Liver (tissue), 9 donors: ENCODE data around the gene ZBTB47. TPM values are rescaled to one million over a fixed set of nuclear protein-coding genes. Genes with fewer than 3 reads are reported as not detected.

Source experiments
- DNase-seq: peaks from one replicate; pipeline ENCODE4 v3.0.0-alpha.2; 2017; ENCODE audit warnings: low spot score
- H3K27ac ChIP-seq, 2 donors: one replicate each; pipeline ENCODE4 v1.7.0; 2013; ENCODE audit warnings: inconsistent platforms in 2 of 2, low read length in 2 of 2, control low read depth in 1 of 2, low read depth in 1 of 2, mild to moderate bottlenecking in 1 of 2
- H3K27me3 ChIP-seq, 4 donors: one replicate each; pipeline versions ENCODE4 v1.6.1 to v1.7.0; 2013; ENCODE audit warnings: low read length in 3 of 4, inconsistent platforms in 1 of 4, mild to moderate bottlenecking in 1 of 4, moderate library complexity in 1 of 4; ENCODE audit not compliant: control insufficient read depth in 4 of 4, insufficient read depth in 4 of 4
- H3K36me3 ChIP-seq, 4 donors: one replicate each; pipeline versions ENCODE4 v1.6.1 to v1.7.0; 2013; ENCODE audit warnings: low read length in 3 of 4, mild to moderate bottlenecking in 3 of 4, low read depth in 1 of 4, moderate library complexity in 1 of 4; ENCODE audit not compliant: control insufficient read depth in 4 of 4, insufficient read depth in 3 of 4
- H3K4me1 ChIP-seq, 4 donors: one replicate each; pipeline versions ENCODE4 v1.6.1 to v1.7.0; 2013; ENCODE audit warnings: low read length in 3 of 4, mild to moderate bottlenecking in 3 of 4, moderate library complexity in 1 of 4; ENCODE audit not compliant: control insufficient read depth in 4 of 4, insufficient read depth in 4 of 4
- H3K4me3 ChIP-seq, 3 donors: one replicate each; pipeline versions ENCODE4 v1.6.1 to v1.7.0; 2013; ENCODE audit warnings: low read length in 3 of 3, control low read depth in 1 of 3, low read depth in 1 of 3, mild to moderate bottlenecking in 1 of 3
- H3K9ac ChIP-seq, 2 donors: one replicate each; pipeline ENCODE4 v1.7.0; 2013; ENCODE audit warnings: low read length in 2 of 2, mild to moderate bottlenecking in 2 of 2, moderate library complexity in 2 of 2, control low read depth in 1 of 2, low read depth in 1 of 2
- H3K9me3 ChIP-seq, 4 donors: one replicate each; pipeline versions ENCODE4 v1.6.1 to v1.7.0; 2013; ENCODE audit warnings: low read length in 3 of 4; ENCODE audit not compliant: control insufficient read depth in 4 of 4
- ATF3 ChIP-seq: IDR thresholded peaks from 2 replicates; pipeline ENCODE4 v1.6.1; 2016; ENCODE audit warnings: antibody characterized with exemption
- CTCF ChIP-seq: fragments of 150-350 bp; IDR thresholded peaks from 2 replicates; pipeline ENCODE4 v1.5.1; 2017; ENCODE audit warnings: improper control_type of control experiment, low read depth, low read length; ENCODE audit not compliant: missing input control
- EGR1 ChIP-seq, 2 donors: IDR thresholded peaks; 2 replicates each; pipeline ENCODE4 v1.6.1; 2016 to 2018; ENCODE audit warnings: antibody characterized with exemption in 2 of 2, low read depth in 2 of 2
- FOXA1 ChIP-seq: IDR thresholded peaks from 2 replicates; pipeline ENCODE4 v1.6.1; 2016; ENCODE audit warnings: antibody characterized with exemption
- FOXA2 ChIP-seq: IDR thresholded peaks from 2 replicates; pipeline ENCODE4 v1.6.1; 2016; ENCODE audit warnings: antibody characterized with exemption
- GABPA ChIP-seq, 2 donors: IDR thresholded peaks in 1 of 2; conservative IDR thresholded peaks in 1 of 2; 2 replicates each; pipeline ENCODE4 v1.6.1; 2016; ENCODE audit warnings: antibody characterized with exemption in 2 of 2, mild to moderate bottlenecking in 1 of 2, moderate library complexity in 1 of 2
- HNF4A ChIP-seq, 2 donors: conservative IDR thresholded peaks; 2 replicates each; pipeline ENCODE4 v1.6.1; 2016; ENCODE audit warnings: antibody characterized with exemption in 2 of 2, mild to moderate bottlenecking in 2 of 2
- HNF4G ChIP-seq: IDR thresholded peaks from 2 replicates; pipeline ENCODE4 v1.6.1; 2016; ENCODE audit warnings: antibody characterized with exemption
- JUND ChIP-seq, 2 donors: IDR thresholded peaks; 2 replicates each; pipeline ENCODE4 v1.6.1; 2016; ENCODE audit warnings: antibody characterized with exemption in 2 of 2
- MAX ChIP-seq: IDR thresholded peaks from 2 replicates; pipeline ENCODE4 v1.6.1; 2016; ENCODE audit warnings: antibody characterized with exemption
- NR2F2 ChIP-seq: IDR thresholded peaks from 2 replicates; pipeline ENCODE4 v1.6.1; 2016; ENCODE audit warnings: antibody characterized with exemption
- RAD21 ChIP-seq, 2 donors: IDR thresholded peaks; 2 replicates each; pipeline ENCODE4 v1.6.1; 2016; ENCODE audit warnings: antibody characterized with exemption in 2 of 2, mild to moderate bottlenecking in 2 of 2
- RXRA ChIP-seq, 2 donors: IDR thresholded peaks; 2 replicates each; pipeline ENCODE4 v1.6.1; 2017 to 2018; ENCODE audit warnings: antibody characterized with exemption in 2 of 2, mild to moderate bottlenecking in 1 of 2
- SP1 ChIP-seq: IDR thresholded peaks from 2 replicates; pipeline ENCODE4 v1.6.1; 2018; ENCODE audit warnings: antibody characterized with exemption, mild to moderate bottlenecking
- TAF1 ChIP-seq: conservative IDR thresholded peaks from 2 replicates; pipeline ENCODE4 v1.6.1; 2016; ENCODE audit warnings: antibody characterized with exemption, mild to moderate bottlenecking
- YY1 ChIP-seq: IDR thresholded peaks from 2 replicates; pipeline ENCODE4 v1.6.1; 2016; ENCODE audit warnings: antibody characterized with exemption, mild to moderate bottlenecking
- WGBS: extraction: QIAGEN DNeasy Blood & Tissue Kit; methylation state at CpG from one replicate; pipeline ENCODE4 v1.1.7; 2013; 5-methylcytosine and 5-hydroxymethylcytosine counted together
- polyA plus RNA-seq, 2 donors: library from polyadenylated mRNA; stranded (reverse) in 1 of 2; unstranded in 1 of 2; fragments of 200-250 nt in 1 of 2; fragments of >200 nt in 1 of 2; fragmentation: Nextera tagmentation in 1 of 2; extraction: Ambion mirVana in 1 of 2; gene quantifications; one replicate each; pipeline versions ENCODE4 v1.2.1 to v1.2.3, GENCODE V29; 2013 to 2015
- total RNA-seq, 2 donors: library from RNA; depleted of rRNA; stranded (reverse); fragments of >200 nt; gene quantifications; one replicate each; pipeline ENCODE4 v1.2.3, GENCODE V29; 2014
- donor health status: healthy.
- donor health status: healthy.
- donor health status: healthy.
- donor health status: healthy.
- donor health status: healthy.

The ZBTB47 gene
- total and polyA plus RNA-seq, 4 donors = 0.42 to 7.4 (median 4.2) TPM

- WGBS = 84% methylated on average over 5 of the region's 5 CpGs
Measured at GRCh38 chr3:42703695-42704025, 50.2 kb downstream of the ZBTB47 start.

GRCh38 chr3:42704136-42704841, 50.8 kb downstream of the ZBTB47 start:
- H3K4me1 ChIP-seq = no peaks in the 10 kb centered on the region
- WGBS = 91% methylated on average over 8 of the region's 8 CpGs
- H3K9ac ChIP-seq = no peak overlapping the region
- H3K9me3 ChIP-seq = no peaks in the 10 kb centered on the region
- TF ChIP-seq TAF1 (no peak), NR2F2 (no peak), FOXA1 (no peak), HNF4A (conservative IDR thresholded peaks at IDR 0.05) (no peak), JUND (IDR thresholded peaks at IDR 0.05) (no peak), SP1 (no peak), RXRA (IDR thresholded peaks at IDR 0.05) (no peak), MAX (no peak), HNF4G (no peak), CTCF (no peak), RAD21 (IDR thresholded peaks at IDR 0.05) (no peak), EGR1 (IDR thresholded peaks at IDR 0.05; ENCODE audit: low read depth in 2 of 2) (no peak), GABPA (IDR thresholded peaks at IDR 0.05 in 1 of 2, conservative IDR thresholded peaks at IDR 0.05 in 1 of 2) (no peak), YY1 (no peak), FOXA2 (no peak)
- no peaks in the 10 kb centered on the region for H3K36me3 ChIP-seq
- H3K27ac ChIP-seq = no peak overlapping the region
- H3K27me3 ChIP-seq = no peaks in the 10 kb centered on the region
- no peak for DNase-seq
- H3K4me3 ChIP-seq = no peak overlapping the region

More at GRCh38 chr3:42703695-42704025, 50.2 kb downstream of the ZBTB47 start:
- no peak overlapping the region for H3K4me3 ChIP-seq
- H3K9me3 ChIP-seq = no peaks in the 10 kb centered on the region
- H3K36me3 ChIP-seq = no peaks in the 10 kb centered on the region
- H3K27me3 ChIP-seq = no peaks in the 10 kb centered on the region
- H3K4me1 ChIP-seq = no peaks in the 10 kb centered on the region
- TF ChIP-seq NR2F2 = no peak
- TF ChIP-seq HNF4A (conservative IDR thresholded peaks at IDR 0.05) = no peak
- no peak for TF ChIP-seq JUND (IDR thresholded peaks at IDR 0.05)
- no peak for TF ChIP-seq MAX
- no peak for TF ChIP-seq YY1
- TF ChIP-seq ATF3 = no peak
- TF ChIP-seq SP1 = no peak
- TF ChIP-seq RAD21 (IDR thresholded peaks at IDR 0.05) = no peak
- TF ChIP-seq TAF1 = no peak
- H3K27ac ChIP-seq = no peak overlapping the region
- DNase-seq = no peak
- H3K9ac ChIP-seq = no peak overlapping the region
